ENCODE results near the gene PPFIA4. TPM values are rescaled to one million over a fixed set of nuclear protein-coding genes. Genes with fewer than 3 reads are reported as not detected.

The PPFIA4 gene
- total RNA-seq, 1 experiment from 2014 or later, result 12.1 TPM

DNA sequence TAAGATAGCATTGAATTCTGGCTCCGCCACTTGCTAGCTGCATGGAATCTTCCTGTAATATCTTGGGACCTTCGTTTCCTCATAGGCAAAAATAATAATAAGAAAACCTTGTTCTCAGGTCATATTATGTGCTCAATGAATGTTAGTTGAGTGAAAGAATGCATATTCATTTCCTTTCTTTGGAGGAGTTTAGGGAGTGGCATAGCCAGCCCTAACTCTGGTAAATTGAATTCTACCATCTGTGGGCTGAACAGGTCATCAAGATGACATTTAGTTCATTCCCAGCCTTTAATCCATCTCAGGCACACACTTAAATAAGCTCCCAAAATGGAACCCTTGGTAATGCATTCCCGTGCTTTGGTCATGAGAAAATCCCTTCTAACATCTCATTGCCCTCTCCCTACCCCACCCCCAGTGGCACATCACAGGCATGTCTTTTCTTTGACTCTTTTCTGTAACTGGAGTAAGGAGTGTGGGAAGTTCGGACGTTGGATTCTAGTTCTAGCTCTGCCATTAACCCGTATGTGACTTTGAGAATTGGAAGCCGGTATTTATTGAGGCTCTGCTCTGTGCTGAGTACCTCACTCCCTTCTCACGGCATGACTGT lies 72.7 kb downstream of the PPFIA4 start:
- POLR2A ChIA-PET (ENCODE audit: unreplicated experiment), result no interaction called here
- Histone ChIP-seq H3K4me2 (ENCODE audit: low read length) (no peak overlapping the region), H3K4me3 (ENCODE audit: low read length) (no peak overlapping the region), H3K9ac (ENCODE audit: low read length) (no peak overlapping the region), H4K20me1 (ENCODE audit: low read length) (no peaks in the 10 kb centered on the region), H3K36me3 (ENCODE audit: low read depth, low read length) (no peaks in the 10 kb centered on the region), H3K9me3 (ENCODE audit: low read length) (peaks cover 11% of the 10 kb centered on the region; the same call in 1 of the 2 replicates), H3K4me1 (ENCODE audit: insufficient read depth, low read length) (no peaks in the 10 kb centered on the region), H3K9me2 (replicated peaks; ENCODE audit: low read length) (no peaks in the 10 kb centered on the region), H3F3A (ENCODE audit: low read length, unreplicated experiment) (no peaks in the 10 kb centered on the region), H3K27ac (ENCODE audit: low read length) (no peak overlapping the region), H3K79me2 (ENCODE audit: low read length) (no peaks in the 10 kb centered on the region), H3K27me3 (ENCODE audit: low read length) (peaks cover 5% of the 10 kb centered on the region; the same call in 1 of the 2 replicates), H2AFZ (ENCODE audit: low read length) (no peak overlapping the region)
- no peak for DNase-seq
- CTCF ChIA-PET, result no interaction called here
- no peak for ATAC-seq
- TF ChIP-seq, protein P1, sequence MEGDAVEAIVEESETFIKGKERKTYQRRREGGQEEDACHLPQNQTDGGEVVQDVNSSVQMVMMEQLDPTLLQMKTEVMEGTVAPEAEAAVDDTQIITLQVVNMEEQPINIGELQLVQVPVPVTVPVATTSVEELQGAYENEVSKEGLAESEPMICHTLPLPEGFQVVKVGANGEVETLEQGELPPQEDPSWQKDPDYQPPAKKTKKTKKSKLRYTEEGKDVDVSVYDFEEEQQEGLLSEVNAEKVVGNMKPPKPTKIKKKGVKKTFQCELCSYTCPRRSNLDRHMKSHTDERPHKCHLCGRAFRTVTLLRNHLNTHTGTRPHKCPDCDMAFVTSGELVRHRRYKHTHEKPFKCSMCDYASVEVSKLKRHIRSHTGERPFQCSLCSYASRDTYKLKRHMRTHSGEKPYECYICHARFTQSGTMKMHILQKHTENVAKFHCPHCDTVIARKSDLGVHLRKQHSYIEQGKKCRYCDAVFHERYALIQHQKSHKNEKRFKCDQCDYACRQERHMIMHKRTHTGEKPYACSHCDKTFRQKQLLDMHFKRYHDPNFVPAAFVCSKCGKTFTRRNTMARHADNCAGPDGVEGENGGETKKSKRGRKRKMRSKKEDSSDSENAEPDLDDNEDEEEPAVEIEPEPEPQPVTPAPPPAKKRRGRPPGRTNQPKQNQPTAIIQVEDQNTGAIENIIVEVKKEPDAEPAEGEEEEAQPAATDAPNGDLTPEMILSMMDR (conservative IDR thresholded peaks at IDR 0.05; ENCODE audit: low read depth, low read length), result no peak
- no peak for TF ChIP-seq EZH2 (IDR thresholded peaks at IDR 0.05; ENCODE audit: low read length, unreplicated experiment)
- no peak for TF ChIP-seq EZH2phosphoT487 (IDR thresholded peaks at IDR 0.05; ENCODE audit: borderline replicate concordance, low read length)
- intact Hi-C loops (cut with micrococcal nuclease), result no loop called here
- no TSS peak for BruUV-seq (replicated peaks)

DNA sequence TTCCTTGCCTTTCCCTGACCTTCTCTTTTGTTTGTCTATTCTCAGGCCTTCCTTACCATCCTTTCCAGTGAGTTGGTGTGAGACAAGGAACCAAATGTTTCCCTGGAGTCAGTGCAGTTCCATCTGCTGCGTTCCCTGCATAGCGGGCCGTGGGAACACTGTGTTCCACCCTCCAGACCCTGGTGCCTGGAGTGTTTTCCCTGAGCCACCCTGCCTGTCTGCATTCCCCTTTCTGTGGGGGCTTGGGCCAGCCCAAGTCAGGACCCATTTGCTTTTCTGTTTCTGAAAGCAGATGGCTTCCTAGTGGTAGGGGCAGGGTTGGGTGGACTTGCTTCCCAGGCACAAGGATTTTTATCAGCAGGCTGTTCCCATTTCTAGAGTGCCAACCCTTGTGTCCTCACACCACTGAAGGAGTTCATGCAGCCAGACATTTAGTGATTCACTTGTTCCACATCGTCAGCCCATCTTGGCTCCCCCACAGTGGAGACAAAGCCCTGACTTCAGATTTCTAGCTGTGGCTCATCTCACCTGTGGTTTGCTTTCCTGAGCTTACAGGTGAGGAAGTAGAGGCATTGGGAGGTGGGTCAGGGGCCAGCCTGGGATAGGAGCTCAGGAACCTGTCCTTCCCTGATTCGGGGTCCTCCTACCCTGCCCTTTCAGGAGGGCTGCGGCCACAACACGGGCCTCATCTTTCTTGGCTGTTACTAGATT lies 73.7 kb downstream of the PPFIA4 start:
- peaks cover 6% of the 10 kb centered on the region; the same call in 1 of the 2 replicates for H3K9me3 ChIP-seq (ENCODE audit: low read length)
- H4K20me1 ChIP-seq (ENCODE audit: low read length), result no peaks in the 10 kb centered on the region
- H3K4me1 ChIP-seq (ENCODE audit: insufficient read depth, low read length), result no peaks in the 10 kb centered on the region
- DNase-seq (no peak), ATAC-seq (no peak)
- no peak overlapping the region for H3K27ac ChIP-seq (ENCODE audit: low read length)
- H3K79me2 ChIP-seq (ENCODE audit: low read length), result no peaks in the 10 kb centered on the region
- ChIA-PET CTCF (no interaction called here), POLR2A (ENCODE audit: unreplicated experiment) (no interaction called here)
- H3K36me3 ChIP-seq (ENCODE audit: low read depth, low read length), result no peaks in the 10 kb centered on the region
- BruUV-seq (replicated peaks), result no TSS peak
- H3K9ac ChIP-seq (ENCODE audit: low read length), result no peak overlapping the region
- no peak overlapping the region for H2AFZ ChIP-seq (ENCODE audit: low read length)
- TF ChIP-seq EZH2phosphoT487 (IDR thresholded peaks at IDR 0.05; ENCODE audit: borderline replicate concordance, low read length), result no peak
- TF ChIP-seq, protein P1 (conservative IDR thresholded peaks at IDR 0.05; ENCODE audit: low read depth, low read length), result no peak
- no peak for TF ChIP-seq EZH2 (IDR thresholded peaks at IDR 0.05; ENCODE audit: low read length, unreplicated experiment)
- no peaks in the 10 kb centered on the region for H3K9me2 ChIP-seq (replicated peaks; ENCODE audit: low read length)
- peaks cover 11% of the 10 kb centered on the region; the same call in 1 of the 2 replicates for H3K27me3 ChIP-seq (ENCODE audit: low read length)
- no peak overlapping the region for H3K4me2 ChIP-seq (ENCODE audit: low read length)
- no peaks in the 10 kb centered on the region for H3F3A ChIP-seq (ENCODE audit: low read length, unreplicated experiment)
- H3K4me3 ChIP-seq (ENCODE audit: low read length), result no peak overlapping the region
- intact Hi-C loops (cut with micrococcal nuclease), result no loop called here

DNA sequence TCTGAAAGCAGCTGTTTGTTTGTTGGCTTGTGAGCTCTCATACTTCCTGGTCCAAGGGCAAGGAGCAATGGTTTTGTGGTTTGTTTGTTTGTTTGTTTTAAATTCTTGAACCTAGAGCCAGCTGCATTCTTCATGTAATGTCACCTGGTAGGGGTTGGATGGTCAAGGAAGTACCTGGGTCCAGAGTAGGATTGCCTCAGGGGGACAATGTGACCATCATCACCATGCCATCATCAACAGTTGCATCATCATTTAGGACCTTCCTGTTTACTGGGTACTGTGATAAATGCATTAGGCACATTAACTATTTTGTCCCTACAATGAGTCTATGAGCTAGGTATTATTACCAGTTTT lies 74.2 kb downstream of the PPFIA4 start:
- Histone ChIP-seq H3K79me2 (ENCODE audit: low read length) (no peaks in the 10 kb centered on the region), H3K9me3 (ENCODE audit: low read length) (0 out of 2 replicates have a peak, but pooled peaks cover under 1% of the 10 kb centered on the region), H3K4me2 (ENCODE audit: low read length) (no peak overlapping the region), H3K4me1 (ENCODE audit: insufficient read depth, low read length) (no peaks in the 10 kb centered on the region), H3K9ac (ENCODE audit: low read length) (no peak overlapping the region), H3K27ac (ENCODE audit: low read length) (no peak overlapping the region), H3K27me3 (ENCODE audit: low read length) (peaks cover 15% of the 10 kb centered on the region; the same call in 1 of the 2 replicates), H4K20me1 (ENCODE audit: low read length) (no peaks in the 10 kb centered on the region), H2AFZ (ENCODE audit: low read length) (no peak overlapping the region), H3F3A (ENCODE audit: low read length, unreplicated experiment) (no peaks in the 10 kb centered on the region), H3K4me3 (ENCODE audit: low read length) (no peak overlapping the region), H3K36me3 (ENCODE audit: low read depth, low read length) (no peaks in the 10 kb centered on the region), H3K9me2 (replicated peaks; ENCODE audit: low read length) (no peaks in the 10 kb centered on the region)
- ChIA-PET CTCF (no interaction called here), POLR2A (ENCODE audit: unreplicated experiment) (no interaction called here)
- DNase-seq, result peak; percentile 25
- TF ChIP-seq, protein P1 (conservative IDR thresholded peaks at IDR 0.05; ENCODE audit: low read depth, low read length), result no peak
- TF ChIP-seq EZH2 (IDR thresholded peaks at IDR 0.05; ENCODE audit: low read length, unreplicated experiment) (no peak), EZH2phosphoT487 (IDR thresholded peaks at IDR 0.05; ENCODE audit: borderline replicate concordance, low read length) (no peak)
- no TSS peak for BruUV-seq (replicated peaks)
- intact Hi-C loops (cut with micrococcal nuclease), result no loop called here
- ATAC-seq, result no peak

All from PC-3 (cell line).